HG03432 (cell line): Measurements from ENCODE around the gene PAPSS2.
"Not testable (repeated sequence)": the region's sequence is repeated elsewhere in the genome, so short reads cannot be mapped to it uniquely, and the experiment has no call there.

Experiments used
- ATAC-seq: cut with Tn5 transposase; IDR thresholded peaks from one replicate; pipeline ENCODE4 v1.9.1; 2021; ENCODE audit warnings: mild to moderate bottlenecking, moderate library complexity; ENCODE audit not compliant: unreplicated experiment

Gene PAPSS2

DNA sequence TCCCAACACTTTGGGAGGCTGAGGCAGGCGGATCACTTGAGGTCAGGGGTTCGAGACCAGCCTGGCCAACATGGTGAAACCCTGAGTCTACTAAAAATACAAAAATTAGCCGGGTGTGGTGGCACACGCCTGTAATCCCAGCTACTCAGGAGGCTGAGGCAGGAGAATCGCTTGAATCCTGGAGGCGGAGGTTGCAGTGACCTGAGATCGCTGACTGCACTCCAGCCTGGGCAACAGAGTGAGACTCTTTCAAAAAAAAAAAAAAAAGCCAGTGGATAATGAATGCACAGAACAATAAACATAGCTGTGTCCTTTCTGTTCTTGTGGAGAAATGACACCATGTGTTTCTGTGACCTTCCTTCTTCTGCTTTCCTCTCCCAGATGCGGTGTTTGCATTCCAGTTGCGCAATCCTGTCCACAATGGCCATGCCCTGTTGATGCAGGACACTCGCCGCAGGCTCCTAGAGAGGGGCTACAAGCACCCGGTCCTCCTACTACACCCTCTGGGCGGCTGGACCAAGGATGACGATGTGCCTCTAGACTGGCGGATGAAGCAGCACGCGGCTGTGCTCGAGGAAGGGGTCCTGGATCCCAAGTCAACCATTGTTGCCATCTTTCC, 83.4 kb downstream of the PAPSS2 start:
- ATAC-seq = not testable (repeated sequence)

DNA sequence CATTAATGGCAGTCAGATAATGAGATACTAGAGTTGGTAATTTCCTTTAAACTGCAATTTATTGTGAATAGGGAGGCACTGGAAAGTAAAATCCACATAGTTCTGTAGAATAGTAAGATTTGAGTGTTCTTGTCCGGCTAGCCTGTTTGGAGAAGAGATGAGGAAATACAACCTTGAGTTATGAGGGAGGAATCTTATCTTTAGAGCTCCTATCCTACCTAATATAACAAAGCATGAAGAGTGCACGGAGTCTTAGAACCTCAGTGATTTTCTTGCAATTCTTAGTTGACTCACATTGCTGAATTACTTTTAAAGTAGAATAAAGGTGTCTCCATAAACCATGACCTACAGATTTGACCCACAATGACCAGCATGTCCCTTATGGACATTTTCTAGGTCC, 84.9 kb downstream of the PAPSS2 start:
- ATAC-seq = no peak

DNA sequence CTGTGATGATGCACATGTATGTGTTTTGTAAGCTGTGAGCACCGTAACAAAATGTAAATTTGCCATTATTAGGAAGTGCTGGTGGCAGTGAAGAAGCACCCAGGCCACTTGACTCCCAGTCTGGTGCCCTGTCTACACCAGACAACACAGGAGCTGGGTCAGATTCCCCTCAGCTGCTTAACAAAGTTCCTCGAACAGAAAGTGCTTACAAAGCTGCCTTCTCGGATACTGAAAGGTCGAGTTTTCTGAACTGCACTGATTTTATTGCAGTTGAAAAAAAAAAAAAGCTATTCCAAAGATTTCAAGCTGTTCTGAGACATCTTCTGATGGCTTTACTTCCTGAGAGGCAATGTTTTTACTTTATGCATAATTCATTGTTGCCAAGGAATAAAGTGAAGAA, 87.2 kb downstream of the PAPSS2 start:
- ATAC-seq = no peak

DNA sequence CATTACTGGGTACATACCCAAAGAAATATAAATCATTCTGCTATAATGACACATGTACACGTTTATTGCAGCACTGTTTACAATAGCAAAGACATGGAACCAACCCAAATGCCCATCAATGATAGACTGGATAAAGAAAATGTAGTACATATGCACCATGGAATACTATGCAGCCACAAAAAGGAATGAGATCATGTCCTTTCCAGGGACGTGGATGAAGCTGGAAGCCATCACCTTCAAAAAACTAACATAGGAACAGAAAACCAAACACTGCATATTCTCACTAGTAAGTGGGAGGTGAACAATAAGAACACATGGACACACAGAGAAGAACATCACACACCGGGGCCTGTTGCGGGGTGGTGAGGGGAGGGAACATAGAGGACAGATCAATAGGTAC, 88.6 kb downstream of the PAPSS2 start:
- ATAC-seq = not testable (repeated sequence)

DNA sequence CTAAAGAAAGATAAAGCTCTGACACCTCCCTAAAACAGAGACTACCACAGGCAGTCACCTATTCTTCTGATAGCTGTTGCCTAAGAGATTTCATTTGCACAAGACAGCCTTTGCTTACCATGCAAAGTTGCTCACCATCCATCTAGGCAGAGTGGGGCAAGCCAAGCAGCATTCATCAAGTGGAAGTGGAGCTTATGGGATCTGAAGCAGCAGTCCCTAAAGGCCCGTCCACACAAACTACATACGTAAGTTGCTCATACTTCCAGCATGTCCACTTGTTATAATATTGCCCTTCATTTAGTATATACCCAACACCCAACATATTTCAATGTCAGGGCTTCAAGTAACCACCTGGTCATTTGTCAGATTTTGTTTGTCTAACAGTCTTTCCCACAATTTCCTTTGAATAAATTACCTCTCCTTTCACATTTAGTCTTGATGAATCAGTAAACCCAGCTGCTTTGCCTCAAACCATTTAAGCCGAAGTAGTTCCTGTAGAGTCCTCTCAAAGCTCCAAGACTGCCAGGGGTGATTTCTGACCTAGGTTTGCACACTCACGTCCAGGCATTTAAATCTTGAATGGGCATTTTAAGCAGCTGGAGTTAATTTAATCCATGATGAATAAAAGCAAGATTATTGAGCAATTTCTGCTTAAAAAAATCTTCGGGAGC, 90.5 kb downstream of the PAPSS2 start:
- no peak for ATAC-seq

DNA sequence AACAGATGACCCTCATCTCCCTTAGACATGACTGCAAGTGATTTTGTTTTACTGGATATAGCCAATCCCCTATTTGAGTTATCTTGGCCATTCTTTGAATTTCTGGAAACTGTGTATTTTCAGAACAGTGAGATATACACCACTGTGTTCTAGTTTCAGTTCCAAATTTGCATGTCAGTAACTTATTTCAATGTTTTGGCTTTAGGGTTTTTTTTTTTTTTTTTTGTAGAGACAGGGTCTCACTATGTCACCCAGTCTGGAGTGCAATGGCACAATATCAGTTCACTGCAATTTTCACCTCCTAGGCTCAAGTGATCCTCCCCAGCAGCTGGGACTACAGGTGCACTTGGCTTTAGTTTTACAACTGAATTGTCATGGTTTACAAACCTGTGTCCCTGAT, 91.1 kb downstream of the PAPSS2 start:
- peak; percentile 63 for ATAC-seq

DNA sequence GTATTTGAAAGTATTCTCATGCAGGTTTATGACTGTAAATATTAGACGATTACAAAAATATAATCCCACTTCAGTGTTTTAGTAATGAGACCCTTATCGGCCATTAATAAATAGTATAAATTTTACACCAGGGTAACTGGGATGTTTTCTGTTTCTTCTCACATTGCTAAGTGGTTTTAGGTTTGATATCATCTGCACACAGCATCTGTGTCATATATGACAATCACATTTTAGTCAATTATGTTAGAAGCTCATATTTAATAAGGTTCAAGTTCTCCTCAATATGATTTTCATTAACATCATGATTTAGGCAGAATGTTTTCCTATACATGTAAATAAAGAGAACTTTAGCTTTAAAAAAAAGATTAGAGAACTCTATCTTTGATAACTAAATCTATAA, 91.6 kb downstream of the PAPSS2 start:
- ATAC-seq = no peak

DNA sequence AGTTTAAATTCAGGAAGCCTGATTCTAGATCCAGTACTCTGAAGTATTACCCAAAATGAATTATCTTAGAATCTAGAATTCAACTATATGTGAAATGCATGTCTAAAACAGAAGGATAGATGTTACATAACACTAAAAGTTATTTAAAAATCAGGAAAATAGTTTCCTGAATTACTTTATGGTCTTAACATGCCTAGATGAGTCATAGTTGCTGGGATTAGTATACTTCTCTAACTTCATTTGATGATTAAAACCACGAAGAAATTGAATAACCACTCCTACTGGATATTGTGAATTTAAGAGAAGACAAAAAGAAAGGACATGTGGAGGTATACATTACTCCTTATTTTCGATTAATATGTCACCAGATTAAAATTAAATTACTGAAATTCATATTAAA, 92.9 kb downstream of the PAPSS2 start:
- no peak for ATAC-seq

DNA sequence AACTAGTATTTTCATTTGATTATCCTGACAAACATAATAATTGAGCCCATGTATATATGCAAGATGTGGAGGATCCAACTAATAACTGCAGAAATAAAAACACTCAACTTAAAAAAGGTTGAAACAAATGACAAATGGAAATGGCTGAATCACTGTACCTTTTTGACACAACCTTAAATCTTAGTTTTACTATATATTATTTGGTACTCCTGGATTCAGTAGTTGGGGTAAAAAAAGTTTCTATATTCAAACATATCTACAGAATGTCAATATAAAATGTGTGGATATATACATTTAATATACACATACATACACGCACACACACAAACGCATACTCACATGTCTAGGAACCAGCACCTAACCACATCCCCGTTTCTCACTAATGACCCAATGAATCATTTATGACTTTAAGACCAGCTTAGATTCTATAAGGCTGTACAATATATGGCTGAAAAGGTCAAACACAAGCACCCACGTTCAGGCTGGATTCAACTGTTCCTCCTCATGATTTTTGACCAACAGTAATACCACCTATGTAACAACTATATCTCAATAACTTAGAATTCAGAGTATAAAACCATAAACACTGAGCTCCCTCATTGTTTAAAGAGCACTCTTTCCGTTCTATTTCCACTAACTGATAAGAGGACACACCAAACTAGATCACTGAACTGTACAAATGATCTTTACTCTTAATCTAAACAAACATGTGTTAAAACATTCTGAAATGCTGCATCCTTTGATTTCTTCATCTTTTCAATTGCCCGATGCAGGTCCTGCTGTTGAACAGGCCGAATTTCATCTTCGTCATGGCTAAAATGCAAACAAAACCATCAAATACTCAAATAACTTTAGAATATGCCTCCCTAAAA, 94.6 kb downstream of the PAPSS2 start:
- ATAC-seq = no peak

DNA sequence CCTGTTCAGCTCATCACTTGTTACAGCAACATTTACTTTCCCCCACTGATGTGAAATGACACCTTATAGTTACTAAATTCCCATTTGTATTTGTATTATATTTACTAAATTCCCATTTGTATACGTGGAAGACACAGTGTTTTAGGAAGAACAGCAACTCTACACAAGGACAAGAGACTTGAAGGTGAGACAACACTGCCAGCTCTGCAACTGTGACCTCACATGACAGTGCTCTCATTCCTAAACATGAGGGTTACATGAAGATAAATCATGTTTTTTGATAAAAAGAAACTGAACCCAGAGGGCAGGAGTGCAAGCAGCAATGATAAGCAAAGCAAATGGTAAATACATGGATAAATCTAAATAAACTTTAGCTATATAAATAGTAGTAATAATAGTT, 98.0 kb downstream of the PAPSS2 start:
- no peak for ATAC-seq

DNA sequence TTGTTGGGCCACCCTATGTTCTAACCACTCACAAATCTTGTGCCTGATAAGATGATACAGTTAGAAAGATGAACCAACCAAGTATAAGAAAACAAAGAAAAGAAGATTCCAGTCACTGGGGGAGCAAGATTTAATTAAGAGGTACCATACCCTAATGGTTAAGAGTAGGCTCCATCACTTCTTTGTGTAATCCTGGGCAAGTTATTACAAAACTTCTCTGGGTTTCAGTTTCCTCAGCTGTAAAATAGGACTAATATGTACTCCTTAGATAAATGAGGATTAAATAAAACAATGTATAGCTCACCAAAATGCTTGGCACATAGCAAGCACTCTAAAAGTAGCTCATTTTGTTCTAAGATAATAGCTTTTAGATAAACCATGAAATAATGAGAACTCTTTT, 99.9 kb downstream of the PAPSS2 start:
- no peak for ATAC-seq

DNA sequence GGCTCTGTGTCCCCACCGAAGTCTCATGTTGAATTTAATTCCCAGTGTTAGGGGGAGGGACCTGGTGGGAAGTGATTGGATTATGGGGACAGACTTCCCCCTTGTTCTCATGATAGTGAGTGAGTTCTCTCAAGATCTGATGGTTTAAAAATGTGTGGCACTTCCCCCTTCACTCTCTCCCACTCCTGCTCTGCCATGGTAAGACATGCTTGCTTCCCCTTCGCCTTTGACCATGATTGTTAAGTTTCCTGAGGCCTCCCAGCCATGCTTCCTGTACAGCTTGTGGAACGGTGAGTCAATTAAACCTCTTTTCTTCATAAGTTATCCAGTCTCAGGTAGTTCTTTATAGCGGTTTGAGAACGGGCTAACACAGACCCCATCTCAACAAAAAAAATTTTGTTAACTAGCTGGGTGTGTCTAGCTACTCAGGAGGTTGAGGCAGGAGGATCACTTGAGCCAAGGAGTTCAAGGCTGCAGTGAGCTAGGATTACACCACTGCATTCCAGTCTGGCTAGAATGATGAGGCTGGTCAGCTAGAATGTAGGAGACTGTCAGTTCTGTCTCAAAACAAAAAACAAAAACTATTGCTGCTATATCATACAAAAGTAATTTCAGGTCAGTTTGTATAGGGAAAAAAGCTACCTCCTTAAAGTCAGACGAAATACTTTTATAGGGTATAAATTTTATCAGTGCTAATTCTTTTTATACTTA, 100.7 kb downstream of the PAPSS2 start:
- ATAC-seq = no peak

DNA sequence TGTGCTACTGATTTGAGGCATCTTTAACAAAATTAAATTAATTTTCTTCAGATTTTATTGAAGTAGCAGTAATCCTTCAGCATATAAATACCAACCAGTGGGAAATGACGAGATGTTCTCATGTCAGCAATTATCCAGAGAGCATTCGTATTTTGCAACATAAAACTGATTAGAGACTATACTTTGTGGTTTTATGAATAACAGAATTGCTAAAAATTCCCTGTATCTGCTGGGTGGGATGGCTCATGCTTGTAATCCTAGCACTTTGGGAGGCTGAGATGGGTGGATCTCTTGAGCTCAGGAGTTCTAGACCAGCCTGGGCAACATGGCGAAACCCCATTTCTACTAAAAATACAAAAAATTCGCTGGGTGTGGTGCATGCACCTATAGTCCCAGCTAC, 101.5 kb downstream of the PAPSS2 start:
- no peak for ATAC-seq

DNA sequence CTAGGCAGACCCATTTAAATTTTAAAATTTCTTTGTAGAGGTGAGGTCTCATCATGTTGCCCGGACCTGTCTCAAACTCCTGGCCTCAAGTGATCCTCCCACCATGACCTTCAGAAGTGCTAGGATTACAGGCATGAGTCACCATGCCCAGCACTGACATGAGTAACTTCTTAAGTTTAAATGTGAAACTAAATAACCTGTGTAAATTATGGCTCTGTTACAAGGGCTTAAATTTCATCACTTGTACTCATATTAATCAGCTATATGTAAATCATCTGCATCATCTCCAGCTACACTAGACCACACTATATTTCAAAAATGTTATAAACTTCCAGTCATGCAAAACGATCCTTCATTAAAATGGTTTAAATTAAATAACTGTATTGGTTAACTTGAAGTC, 102.2 kb downstream of the PAPSS2 start:
- ATAC-seq = peak; percentile 77

DNA sequence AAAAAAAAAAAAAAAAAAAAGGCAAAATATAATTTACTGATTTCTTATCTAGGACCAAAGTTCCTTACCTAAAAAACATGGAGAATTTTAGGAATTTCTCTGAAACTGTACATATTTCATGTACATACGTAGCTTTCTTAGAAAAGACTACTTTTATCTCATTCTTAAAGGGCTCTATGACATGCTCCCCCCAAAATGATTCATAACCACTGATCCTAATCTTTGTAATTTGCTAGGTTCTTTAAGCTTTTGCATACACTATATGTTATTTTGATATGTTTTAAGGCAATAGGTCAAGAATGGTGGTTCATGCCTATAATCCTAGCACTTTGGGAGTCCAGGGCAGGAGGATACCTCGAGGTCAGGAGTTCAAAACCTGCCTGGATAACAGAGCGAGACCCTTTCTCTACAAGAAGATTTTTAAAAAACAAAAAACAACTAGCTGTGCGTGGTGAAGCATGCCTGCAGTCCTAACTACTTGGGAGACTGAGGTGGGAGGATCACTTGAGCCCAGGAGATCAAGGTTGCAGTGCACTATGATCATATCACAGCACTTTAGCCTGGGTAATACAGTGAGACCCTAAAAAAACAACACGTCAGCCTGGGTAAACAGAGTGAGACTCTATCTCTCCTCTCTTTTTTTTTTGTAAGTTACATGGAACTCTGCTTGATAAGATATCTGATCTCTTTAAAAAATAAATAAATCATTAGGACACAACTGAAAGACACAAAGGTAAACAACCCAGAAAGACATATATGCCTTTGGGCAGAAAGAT, 103.6 kb downstream of the PAPSS2 start:
- ATAC-seq = no peak

DNA sequence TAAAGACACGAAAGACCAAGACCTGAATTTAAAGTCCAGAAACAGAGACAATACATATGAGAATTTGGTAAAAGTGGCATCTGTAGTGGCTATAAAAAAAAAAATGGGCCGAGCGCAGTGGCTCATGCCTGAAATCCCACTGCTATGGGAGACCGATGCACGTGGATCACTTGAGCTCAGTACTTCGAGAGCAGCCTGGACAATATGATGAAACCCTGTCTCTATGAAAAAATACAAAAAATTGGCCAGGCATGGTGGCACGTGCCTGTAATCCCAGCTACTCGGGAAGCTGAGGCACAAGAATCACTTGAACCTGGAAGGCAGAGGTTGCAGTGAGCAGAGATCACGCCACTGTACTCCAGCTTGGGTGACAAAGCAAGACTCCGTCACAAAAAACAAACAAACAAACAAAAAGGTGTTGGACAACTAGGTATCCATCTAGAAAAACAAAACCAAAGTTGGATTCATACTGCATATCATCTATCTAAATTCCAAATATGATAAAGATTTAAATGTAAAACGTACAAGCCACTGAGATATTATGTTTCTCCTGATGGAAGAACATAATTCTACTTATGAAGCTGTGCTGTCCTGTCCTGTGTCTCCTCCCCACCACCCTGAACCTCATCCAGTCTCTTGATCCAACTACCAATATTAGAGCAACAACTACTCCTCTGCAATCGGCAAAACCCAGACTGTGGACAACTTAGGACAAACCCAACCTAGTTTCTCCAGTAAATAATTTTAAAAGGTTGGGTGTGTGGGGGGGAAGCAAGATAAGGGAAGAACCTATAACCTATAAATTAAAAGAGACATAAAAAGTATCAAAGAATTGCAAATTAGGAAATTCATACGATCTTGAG, 104.6 kb downstream of the PAPSS2 start:
- ATAC-seq = no peak

DNA sequence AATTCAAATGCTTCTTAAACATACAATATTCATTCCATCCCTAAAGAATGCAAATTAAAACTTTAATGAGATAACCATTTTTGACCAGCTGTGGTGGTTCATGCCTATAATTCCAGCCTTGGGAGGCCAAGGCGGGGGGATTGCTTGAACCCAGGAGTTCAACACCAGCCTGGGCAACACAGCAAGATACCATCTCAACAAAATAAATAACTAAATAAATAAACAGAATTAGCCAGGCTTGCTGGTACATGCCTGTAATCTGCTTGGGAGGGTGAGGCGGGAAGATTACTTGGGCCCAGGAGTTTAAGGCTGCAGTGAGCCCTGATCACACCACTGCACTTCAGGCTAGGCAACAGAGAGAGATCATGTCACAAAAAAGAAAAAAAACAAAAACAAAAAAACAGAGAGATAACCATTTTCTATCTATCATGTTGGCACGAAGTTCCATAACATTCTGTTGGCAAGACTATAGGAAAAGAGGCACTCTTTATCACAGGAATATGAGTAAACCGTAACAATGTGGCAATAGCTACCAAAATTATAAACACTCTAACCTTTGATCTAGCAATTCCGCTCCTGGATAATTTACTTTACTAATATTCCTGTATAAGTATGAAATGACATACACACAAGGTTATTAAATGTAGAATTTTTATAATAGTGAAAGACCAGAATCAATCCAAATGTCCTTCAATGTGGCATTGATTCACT, 106.1 kb downstream of the PAPSS2 start:
- no peak for ATAC-seq

DNA sequence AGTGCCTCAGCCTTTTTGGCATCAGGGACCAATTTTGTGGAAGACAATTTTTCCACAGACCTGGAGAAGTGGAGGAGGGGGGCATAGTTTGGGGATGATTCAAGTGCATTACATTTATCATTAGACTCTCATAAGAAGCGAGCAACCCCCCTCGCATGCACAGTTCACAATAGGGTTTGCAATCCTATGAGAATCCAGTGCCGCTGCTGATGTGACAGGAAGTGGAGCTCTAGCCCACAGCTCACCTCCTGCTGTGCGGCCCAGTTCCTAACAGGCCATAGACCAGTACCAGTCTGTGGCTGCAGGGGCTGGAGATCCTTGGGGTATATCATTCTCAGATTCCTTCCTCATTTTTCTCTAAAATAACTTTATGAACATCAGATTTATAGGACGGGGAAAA, 107.6 kb downstream of the PAPSS2 start:
- ATAC-seq = no peak

DNA sequence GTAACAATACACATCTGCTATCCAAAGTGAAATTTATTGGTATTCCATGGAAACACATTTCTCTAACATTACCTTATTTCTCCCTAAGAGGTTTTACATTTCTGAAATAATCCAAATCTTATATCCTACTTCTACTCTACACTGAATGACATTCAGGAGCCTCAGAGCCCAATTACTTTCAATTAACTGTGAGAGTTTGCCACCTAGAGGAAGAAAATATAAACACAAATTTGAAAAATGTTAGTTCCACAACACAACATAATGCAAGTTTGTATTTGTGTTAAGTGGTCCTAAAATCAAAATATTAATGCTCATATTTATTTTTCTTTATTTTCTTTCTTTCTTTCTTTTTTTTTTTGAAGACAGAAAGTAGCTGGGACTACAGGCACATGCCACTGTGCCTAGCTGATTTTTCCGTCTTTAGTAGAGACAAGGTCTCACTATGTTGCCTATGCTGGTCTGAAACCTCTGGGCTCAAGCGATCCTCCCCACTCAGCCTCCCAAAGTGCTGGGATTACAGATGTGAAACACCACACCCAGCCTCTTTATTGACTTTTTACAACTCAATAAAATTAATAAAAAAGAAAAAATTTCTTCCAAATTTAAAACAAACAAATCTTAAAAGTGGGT, 112.3 kb downstream of the PAPSS2 start:
- ATAC-seq = no peak
